HG02970 (cell line): Measurements from ENCODE around the gene PTK7.

Experiments
- ATAC-seq: cut with Tn5 transposase; IDR thresholded peaks from one replicate; pipeline ENCODE4 v1.9.1; 2021; ENCODE audit warnings: mild to moderate bottlenecking, moderate library complexity, moderate number of reproducible peaks; ENCODE audit not compliant: unreplicated experiment, low FRiP score

Gene PTK7

GRCh38 chr6:43196337-43196736 lies 120.2 kb downstream of the PTK7 start:
- no peak for ATAC-seq

DNA sequence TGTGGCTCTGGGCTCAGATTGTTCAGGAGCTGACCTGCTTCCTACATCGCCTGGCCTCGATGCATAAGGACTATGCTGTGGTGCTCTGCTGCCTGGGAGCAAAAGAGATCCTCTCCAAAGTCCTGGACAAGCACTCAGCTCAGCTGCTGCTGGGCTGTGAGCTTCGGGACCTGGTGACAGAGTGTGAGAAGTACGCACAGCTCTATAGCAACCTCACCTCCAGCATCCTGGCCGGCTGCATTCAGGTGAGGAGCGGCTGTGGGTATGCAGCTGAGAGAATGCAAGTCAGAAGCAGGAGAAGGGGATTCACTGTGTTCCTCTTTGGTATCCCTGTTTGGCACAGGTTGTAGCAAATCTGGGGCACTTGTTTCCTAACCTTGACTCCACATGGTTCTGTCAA lies 123.8 kb downstream of the PTK7 start:
- ATAC-seq, result no peak

DNA sequence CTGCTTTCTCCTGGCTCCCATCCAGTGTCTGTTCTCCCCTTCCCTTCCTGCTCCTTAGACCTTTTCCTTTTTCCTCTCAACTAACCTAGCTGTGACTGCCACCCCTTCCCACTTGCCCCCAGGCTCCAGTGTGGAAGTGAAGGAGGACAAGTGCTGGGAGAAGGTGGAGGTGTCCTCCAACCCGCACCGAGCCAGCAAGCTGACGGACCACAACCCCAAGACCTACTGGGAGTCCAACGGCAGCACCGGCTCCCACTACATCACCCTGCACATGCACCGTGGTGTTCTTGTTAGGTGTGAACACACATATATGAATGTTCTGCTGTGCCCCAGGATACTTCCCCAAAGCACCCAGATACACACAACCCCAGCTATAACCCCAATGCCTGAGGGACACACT lies 124.4 kb downstream of the PTK7 start:
- no peak for ATAC-seq

GRCh38 chr6:43202451-43202850 lies 126.3 kb downstream of the PTK7 start:
- no peak for ATAC-seq

GRCh38 chr6:43203029-43203717 lies 127.1 kb downstream of the PTK7 start:
- ATAC-seq, result no peak

- no peak for ATAC-seq
These were observed 127.6 kb downstream of the PTK7 start for GRCh38 chr6:43203718-43204095.

- ATAC-seq, result no peak
These were observed 128.4 kb downstream of the PTK7 start for GRCh38 chr6:43204271-43205105.

GRCh38 chr6:43205849-43206248 lies 129.7 kb downstream of the PTK7 start:
- no peak for ATAC-seq

- no peak for ATAC-seq
These were observed 131.2 kb downstream of the PTK7 start for GRCh38 chr6:43207286-43207685.
